ENCODE results near the gene TMPRSS4. TPM values are rescaled to one million over a fixed set of nuclear protein-coding genes. Genes with fewer than 3 reads are reported as not detected.

TMPRSS4 gene
- total and polyA plus RNA-seq, 2 of the 13 experiments (the other 11 are each of a cell fraction or from before 2014, with no cell fraction given) = 0.32 TPM; not detected in 1

DNA sequence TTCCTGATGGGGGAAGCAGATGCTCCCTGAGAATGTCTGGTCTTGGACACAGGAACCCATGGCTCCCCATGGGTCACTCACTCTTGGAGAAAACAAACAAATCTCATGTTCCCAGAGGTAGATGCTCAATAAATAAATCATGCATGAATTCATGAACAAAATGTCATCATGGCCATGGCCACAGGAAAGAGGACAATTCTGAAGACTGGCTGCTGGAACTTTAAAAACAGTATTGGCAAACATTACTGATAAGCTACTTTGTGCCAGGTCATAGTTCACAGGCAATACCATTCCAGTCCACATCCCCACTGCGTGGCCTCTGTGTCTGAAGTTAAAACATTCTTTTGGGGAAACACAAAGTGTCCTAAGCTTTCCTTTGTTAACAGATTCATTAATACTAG, 19.1 kb downstream of the TMPRSS4 start (continued):
- TF ChIP-seq PCBP2 (optimal IDR thresholded peaks at IDR 0.05; ENCODE audit: low read depth, low read length, poor library complexity, severe bottlenecking) (no peak), SRSF4 (IDR thresholded peaks at IDR 0.05; ENCODE audit: low read depth, low read length, poor library complexity, severe bottlenecking) (no peak), ZSCAN20 (CRISPR knock-in tag; IDR thresholded peaks at IDR 0.05; ENCODE audit: borderline replicate concordance) (no peak), NFRKB (IDR thresholded peaks at IDR 0.05) (no peak), SRY (CRISPR knock-in tag; IDR thresholded peaks at IDR 0.05) (no peak), ZNF550 (CRISPR knock-in tag; IDR thresholded peaks at IDR 0.05; ENCODE audit: borderline replicate concordance) (no peak), ZNF879 (CRISPR knock-in tag; IDR thresholded peaks at IDR 0.05) (no peak), TSC22D2 (CRISPR knock-in tag; IDR thresholded peaks at IDR 0.05; ENCODE audit: borderline replicate concordance) (no peak), NR2C2 (CRISPR knock-in tag; IDR thresholded peaks at IDR 0.05; ENCODE audit: borderline replicate concordance) (peak; percentile 85), JUNB (CRISPR knock-in tag; IDR thresholded peaks at IDR 0.05; ENCODE audit: borderline replicate concordance) (no peak), TARDBP (CRISPR knock-in tag; IDR thresholded peaks at IDR 0.05) (peak; percentile 89; the same call in 1 of the 2 replicates)
- TF ChIP-seq, protein P1, sequence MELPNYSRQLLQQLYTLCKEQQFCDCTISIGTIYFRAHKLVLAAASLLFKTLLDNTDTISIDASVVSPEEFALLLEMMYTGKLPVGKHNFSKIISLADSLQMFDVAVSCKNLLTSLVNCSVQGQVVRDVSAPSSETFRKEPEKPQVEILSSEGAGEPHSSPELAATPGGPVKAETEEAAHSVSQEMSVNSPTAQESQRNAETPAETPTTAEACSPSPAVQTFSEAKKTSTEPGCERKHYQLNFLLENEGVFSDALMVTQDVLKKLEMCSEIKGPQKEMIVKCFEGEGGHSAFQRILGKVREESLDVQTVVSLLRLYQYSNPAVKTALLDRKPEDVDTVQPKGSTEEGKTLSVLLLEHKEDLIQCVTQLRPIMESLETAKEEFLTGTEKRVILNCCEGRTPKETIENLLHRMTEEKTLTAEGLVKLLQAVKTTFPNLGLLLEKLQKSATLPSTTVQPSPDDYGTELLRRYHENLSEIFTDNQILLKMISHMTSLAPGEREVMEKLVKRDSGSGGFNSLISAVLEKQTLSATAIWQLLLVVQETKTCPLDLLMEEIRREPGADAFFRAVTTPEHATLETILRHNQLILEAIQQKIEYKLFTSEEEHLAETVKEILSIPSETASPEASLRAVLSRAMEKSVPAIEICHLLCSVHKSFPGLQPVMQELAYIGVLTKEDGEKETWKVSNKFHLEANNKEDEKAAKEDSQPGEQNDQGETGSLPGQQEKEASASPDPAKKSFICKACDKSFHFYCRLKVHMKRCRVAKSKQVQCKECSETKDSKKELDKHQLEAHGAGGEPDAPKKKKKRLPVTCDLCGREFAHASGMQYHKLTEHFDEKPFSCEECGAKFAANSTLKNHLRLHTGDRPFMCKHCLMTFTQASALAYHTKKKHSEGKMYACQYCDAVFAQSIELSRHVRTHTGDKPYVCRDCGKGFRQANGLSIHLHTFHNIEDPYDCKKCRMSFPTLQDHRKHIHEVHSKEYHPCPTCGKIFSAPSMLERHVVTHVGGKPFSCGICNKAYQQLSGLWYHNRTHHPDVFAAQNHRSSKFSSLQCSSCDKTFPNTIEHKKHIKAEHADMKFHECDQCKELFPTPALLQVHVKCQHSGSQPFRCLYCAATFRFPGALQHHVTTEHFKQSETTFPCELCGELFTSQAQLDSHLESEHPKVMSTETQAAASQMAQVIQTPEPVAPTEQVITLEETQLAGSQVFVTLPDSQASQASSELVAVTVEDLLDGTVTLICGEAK (IDR thresholded peaks at IDR 0.05) = no peak
- TF ChIP-seq, protein P1 (CRISPR knock-in tag; IDR thresholded peaks at IDR 0.05) = no peak
- TF ChIP-seq, protein P2, sequence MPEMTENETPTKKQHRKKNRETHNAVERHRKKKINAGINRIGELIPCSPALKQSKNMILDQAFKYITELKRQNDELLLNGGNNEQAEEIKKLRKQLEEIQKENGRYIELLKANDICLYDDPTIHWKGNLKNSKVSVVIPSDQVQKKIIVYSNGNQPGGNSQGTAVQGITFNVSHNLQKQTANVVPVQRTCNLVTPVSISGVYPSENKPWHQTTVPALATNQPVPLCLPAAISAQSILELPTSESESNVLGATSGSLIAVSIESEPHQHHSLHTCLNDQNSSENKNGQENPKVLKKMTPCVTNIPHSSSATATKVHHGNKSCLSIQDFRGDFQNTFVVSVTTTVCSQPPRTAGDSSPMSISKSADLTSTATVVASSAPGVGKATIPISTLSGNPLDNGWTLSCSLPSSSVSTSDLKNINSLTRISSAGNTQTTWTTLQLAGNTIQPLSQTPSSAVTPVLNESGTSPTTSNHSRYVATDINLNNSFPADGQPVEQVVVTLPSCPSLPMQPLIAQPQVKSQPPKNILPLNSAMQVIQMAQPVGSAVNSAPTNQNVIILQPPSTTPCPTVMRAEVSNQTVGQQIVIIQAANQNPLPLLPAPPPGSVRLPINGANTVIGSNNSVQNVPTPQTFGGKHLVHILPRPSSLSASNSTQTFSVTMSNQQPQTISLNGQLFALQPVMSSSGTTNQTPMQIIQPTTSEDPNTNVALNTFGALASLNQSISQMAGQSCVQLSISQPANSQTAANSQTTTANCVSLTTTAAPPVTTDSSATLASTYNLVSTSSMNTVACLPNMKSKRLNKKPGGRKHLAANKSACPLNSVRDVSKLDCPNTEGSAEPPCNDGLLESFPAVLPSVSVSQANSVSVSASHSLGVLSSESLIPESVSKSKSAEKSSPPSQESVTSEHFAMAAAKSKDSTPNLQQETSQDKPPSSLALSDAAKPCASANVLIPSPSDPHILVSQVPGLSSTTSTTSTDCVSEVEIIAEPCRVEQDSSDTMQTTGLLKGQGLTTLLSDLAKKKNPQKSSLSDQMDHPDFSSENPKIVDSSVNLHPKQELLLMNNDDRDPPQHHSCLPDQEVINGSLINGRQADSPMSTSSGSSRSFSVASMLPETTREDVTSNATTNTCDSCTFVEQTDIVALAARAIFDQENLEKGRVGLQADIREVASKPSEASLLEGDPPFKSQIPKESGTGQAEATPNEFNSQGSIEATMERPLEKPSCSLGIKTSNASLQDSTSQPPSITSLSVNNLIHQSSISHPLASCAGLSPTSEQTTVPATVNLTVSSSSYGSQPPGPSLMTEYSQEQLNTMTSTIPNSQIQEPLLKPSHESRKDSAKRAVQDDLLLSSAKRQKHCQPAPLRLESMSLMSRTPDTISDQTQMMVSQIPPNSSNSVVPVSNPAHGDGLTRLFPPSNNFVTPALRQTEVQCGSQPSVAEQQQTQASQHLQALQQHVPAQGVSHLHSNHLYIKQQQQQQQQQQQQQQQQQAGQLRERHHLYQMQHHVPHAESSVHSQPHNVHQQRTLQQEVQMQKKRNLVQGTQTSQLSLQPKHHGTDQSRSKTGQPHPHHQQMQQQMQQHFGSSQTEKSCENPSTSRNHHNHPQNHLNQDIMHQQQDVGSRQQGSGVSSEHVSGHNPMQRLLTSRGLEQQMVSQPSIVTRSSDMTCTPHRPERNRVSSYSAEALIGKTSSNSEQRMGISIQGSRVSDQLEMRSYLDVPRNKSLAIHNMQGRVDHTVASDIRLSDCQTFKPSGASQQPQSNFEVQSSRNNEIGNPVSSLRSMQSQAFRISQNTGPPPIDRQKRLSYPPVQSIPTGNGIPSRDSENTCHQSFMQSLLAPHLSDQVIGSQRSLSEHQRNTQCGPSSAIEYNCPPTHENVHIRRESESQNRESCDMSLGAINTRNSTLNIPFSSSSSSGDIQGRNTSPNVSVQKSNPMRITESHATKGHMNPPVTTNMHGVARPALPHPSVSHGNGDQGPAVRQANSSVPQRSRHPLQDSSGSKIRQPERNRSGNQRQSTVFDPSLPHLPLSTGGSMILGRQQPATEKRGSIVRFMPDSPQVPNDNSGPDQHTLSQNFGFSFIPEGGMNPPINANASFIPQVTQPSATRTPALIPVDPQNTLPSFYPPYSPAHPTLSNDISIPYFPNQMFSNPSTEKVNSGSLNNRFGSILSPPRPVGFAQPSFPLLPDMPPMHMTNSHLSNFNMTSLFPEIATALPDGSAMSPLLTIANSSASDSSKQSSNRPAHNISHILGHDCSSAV (CRISPR knock-in tag; IDR thresholded peaks at IDR 0.05; ENCODE audit: borderline replicate concordance) = no peak

Data from HepG2 (cell line).